ENCODE measurements around the gene KIF1B.
"Not testable (repeated sequence)": the region's sequence is repeated elsewhere in the genome, so short reads cannot be mapped to it uniquely, and the experiment has no call there.

Gene KIF1B

DNA sequence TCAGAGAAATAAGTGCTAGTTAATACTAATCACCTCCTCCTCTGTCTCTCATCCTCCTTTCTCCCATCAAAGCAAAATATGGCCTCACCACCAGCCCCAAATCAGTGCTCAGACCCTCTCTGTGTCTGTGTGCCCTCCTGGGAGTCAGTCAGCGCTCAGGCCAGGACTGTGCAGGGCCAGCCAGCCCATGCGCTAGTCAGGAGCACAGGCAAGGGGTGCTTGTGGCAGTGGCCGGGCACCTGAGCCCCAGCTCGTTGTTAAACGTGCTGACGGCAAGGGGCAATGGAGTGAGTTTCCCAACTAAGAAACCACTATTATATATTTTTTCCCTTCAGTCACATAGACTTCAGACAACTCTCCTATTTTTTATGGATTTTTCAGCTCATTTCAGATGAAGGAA is 169.3 kb downstream of the KIF1B start:
- in situ Hi-C loops (cut with MboI; ENCODE audit: low sequenced_read_pairs) = no loop called here

DNA sequence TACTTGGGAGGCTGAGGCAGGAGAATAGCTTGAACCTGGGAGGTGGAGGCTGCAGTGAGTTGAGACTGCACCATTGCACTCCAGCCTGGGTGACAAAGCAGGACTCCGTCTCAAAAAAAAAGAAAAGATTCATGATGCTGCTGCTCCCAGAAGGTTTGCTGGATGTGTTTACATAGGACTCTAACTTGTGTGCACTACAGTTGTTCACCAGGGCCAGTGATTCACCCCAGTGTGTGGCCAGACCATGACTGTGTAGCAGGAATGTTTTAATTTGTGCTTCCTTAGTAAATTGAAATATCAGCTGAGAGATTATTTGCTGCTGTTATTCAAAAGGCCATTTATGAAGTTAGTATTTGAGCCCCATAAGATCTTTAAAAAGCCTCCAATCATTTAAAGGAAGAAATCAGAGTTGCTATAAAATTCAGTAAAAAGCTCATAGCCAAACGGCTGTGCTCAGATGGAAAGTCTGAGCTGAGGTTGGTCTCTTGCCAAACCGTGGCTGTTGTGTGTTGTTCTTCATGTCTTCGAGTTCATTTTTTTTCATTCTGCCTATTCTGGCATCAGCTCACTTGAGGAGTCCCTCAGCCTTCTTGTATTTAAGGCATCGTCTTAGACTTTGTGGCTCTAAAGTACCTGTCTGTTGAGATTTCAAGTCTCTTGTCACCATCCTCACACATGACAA is 170.4 kb downstream of the KIF1B start:
- in situ Hi-C loops (cut with MboI; ENCODE audit: low sequenced_read_pairs) = no loop called here

DNA sequence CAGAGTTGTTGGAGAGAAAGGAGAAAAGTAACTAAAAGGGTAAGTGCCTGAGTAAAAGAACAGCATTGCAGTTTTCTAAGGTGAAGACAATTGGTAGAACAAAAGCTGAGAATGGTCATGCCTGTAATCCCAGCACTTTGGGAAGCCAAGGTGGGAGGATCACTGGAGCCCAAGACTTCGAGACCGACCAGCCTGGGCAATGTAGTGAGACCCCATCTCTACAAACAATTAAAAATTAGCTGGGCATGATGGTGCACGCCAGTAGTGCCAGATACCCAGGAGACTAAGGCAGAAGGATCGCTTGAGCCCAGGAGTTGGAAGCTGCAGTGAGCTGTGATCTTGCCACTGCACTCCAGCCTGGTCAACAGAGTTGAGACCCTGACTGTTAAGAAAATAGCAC is 173.3 kb downstream of the KIF1B start:
- in situ Hi-C loops (cut with MboI; ENCODE audit: low sequenced_read_pairs) = no loop called here

DNA sequence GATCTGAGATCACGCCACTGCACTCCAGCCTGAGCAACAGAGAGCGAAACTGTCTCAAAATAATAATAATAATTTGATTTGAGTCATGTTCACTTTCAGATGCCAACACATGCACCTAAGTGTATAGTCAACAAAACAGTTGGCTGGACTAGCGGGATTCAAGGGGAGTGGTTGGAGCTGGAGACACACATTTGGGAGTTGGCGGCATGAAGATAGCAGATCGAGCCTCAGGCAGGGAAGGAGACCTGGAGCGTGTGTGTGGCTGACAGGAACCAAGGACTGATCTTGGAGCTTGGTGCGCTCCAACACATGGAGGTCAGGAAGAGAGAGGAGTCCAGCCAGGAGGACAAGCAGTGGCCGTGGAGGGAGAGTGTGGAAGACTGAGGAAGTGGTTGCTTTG is 173.8 kb downstream of the KIF1B start:
- in situ Hi-C loops (cut with MboI; ENCODE audit: low sequenced_read_pairs) = no loop called here

DNA sequence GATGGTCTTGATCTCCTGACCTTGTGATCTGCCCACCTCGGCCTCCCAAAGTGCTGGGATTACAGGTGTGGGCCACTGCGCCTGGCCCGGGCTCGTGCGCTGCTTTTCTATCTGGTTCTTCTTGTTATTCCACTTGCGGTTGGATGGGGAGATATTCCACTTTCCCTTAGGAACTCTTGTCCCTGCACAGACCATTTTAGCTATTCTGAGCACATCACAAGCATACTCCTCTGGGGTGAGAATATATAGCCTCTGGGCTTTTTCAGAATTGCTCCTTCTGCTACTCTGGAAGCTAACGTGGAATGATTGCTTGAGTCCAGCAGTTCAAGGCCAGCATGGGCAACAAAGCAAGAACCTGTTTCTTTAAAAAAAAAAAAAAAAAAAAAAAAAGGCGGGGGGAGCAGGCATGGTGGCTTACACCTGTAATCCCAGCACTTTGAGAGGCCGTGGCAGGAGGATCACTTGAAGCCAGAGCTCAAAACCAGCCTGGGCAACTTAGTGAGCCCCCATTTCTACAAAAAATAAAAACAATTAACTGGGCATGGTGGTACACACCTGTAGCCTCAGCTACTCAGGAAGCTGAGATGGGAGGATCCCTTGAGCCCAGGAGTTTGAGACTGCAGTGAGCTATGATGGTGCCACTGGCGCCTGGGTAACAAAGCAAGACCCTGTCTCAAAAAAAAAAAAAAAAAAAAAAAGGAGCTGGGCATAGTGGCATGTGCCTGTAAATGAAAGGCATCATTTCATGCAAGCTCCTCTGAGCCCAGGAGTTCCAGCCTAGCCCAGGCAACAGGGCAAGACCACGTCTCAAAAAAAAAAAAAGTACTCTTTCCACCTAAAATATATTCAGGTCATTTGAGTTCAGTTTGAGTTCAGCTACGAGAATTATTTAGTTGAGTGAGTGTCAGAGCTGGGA is 176.6 kb downstream of the KIF1B start:
- in situ Hi-C loops (cut with MboI; ENCODE audit: low sequenced_read_pairs) = no loop called here

DNA sequence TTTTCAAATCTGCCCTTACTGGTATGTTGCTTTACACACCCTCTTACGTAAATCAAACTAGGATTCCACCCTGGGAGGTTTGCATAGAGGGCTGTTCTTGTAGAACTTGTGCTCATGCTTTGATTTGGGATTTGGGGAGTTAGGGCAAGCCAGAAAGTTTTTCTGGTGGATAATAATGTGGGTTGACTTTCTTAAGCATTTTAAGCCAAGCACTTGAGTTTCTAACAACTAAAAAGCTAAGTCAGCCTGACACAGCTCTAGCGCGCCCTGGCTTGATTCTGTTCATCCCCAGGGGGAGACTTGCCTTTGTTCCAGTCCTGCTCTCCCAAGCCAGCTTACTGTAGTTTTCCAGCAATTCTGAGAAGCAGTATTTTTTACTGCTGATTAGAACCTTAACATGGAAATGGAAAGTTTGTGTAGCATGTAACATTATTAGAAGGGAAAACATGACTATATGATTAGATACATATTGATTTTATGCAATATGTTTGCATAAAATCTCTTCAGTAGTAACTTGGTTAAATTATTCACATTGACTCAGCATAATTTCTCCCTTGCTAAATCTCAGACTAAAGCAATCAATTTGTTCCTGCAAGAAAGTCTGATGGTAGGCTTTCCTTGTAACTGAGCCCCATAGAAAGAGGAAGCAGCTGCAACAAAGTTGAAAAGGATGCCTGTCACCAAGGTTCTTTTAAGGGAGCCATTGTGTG is 177.5 kb downstream of the KIF1B start:
- in situ Hi-C loops (cut with MboI; ENCODE audit: low sequenced_read_pairs) = no loop called here

DNA sequence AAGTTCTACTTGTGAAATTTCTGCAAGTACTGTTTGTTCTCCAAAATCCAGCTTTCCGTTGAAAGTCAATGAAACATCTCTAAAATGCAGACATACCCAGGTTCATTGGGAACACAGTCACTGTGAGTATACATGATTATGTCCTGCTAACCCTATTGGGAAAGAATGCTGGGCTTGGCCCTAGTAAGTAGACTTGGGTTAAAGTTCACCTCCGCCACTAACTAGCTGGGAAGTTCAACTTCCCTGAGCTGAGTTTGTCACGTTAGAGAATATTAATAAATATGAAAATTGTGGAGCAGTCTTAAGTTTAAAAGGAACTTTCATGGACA is 178.0 kb downstream of the KIF1B start:
- in situ Hi-C loops (cut with MboI; ENCODE audit: low sequenced_read_pairs) = no loop called here

DNA sequence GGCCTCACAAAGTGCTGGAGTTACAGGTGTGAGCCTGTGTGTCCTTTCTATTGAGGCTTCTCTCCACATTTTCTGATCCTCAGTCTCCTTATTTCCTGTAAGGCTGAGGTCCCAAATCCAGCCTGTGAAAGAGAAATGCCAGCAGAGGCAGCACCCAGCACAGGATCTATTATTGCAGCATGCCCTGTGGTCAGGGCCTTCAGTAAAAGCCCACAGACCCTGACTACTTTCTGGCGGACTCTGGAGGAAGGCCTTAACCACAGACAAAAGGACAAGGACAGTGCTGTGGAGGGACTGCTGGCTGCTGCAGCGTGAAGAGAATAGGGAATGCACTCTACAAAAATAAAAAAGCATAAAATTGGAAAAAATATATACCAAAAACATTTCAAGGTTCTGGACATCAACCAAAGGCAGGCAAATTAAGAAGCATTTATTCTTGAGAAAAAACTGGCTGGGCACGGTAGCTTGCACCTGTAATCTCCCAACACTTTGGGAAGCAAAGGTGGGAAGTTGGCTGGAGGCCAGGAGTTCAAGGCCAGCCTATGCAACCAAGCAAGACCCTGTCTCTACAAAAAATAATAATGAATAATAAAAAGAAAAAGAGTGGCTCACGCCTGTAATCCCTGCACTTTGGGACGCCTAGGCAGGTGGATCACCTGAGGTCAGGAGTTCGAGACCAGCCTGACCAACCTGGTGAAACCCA is 179.1 kb downstream of the KIF1B start:
- in situ Hi-C loops (cut with MboI; ENCODE audit: low sequenced_read_pairs) = no loop called here

DNA sequence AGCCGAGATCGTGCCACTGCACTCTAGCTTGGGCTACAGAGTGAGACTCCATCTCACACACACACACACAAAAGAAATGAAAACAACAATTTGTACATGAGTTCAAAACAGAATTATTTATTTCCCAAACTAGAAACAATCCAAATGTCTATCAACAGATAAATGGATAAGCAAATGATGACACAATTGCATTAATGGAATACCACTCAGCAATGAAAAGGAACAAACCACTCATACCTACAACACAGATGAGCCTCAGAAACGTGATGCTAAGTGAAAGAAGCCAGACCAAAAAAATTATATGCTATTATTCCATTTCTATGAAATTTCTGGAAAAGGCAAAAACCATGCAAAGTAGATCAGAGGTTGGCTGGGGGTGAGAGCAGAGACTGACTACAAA is 186.5 kb downstream of the KIF1B start:
- in situ Hi-C loops (cut with MboI; ENCODE audit: low sequenced_read_pairs) = no loop called here

DNA sequence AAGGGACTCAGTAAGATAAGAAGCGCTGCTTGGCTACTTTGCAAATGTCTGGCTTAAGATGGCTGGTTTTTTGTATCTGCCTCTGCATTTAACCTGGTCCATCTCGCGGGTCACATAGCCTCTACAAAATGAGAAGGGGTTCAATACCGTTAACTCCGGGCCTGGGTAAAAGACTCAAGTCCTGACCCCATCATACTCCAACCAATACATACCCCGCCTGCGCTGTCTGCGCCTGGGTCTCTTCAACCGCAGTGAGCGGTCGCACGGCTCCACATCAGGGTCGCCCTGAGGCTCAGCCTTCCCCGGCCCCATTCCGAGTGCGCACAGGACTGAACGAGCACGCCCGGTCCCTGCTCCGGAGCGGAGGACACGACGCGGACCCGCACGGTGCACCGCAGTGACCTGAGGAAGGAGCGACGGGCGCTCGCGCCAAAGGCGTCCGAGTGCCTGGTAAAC is 187.9 kb downstream of the KIF1B start:
- in situ Hi-C loops (cut with MboI; ENCODE audit: low sequenced_read_pairs) = no loop called here

DNA sequence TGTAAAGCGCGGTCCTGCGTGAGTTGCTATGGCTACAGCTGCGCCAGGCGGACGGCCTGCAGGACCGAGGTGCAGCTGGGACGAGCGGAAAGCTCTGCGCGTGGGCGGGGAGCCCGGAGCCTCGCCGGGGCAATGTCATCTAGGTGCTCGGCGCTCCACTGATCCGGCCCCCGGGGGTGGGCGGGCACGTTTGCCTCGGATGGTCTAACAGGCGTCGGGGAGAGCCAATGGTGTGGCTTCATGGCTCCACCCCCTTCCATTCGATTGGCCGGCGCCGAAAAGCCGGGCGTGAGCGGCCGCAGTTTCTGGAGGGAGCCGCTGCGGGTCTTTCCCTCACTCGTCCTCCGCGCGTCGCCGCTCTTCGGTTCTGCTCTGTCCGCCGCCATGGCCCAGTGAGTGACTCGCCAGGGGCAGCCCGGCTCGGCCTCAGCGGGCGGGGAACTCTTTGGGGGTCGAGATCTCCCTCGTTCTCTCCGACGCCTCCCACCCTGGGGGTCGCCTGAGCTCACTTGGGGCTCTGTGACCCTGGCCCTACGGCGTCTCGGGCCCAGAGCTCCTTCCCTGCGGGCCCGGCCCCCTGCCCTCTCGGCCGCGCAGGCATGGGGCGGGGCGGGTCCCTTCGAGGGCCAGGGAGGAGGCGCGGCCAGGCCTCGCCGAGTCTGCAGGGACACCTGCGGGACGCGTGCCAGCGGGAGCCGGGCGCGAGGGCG is 188.5 kb downstream of the KIF1B start, which contains the start of gene PGD:
Gene PGD (plus strand): TSS at position 331 of the 710 bp plus-strand sequence. CDS start 54 bp downstream, at position 385.
- in situ Hi-C loops (cut with MboI; ENCODE audit: low sequenced_read_pairs) = no loop called here

DNA sequence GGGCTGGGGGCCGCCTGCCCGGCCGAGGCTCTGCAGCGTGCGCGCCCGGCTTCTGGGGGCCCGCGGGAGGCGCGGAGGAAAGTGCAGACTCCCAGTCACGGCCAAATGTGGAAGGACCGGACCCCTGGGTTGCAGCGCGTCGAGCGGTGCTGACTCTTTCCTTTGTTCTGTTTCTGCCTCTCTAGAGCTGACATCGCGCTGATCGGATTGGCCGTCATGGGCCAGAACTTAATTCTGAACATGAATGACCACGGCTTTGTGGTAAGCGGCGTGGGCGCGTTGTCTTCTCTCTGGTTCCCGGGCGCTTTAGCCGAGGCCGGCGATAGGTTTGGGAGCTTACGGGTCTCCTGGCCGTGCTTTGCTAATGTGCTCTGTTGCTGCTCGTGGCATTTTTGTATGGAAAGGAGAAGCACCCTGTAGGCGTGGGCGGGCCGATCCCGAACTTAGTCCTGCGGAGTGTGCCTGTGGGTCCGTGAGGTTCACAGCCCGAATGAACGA is 189.1 kb downstream of the KIF1B start:
- in situ Hi-C loops (cut with MboI; ENCODE audit: low sequenced_read_pairs) = no loop called here

DNA sequence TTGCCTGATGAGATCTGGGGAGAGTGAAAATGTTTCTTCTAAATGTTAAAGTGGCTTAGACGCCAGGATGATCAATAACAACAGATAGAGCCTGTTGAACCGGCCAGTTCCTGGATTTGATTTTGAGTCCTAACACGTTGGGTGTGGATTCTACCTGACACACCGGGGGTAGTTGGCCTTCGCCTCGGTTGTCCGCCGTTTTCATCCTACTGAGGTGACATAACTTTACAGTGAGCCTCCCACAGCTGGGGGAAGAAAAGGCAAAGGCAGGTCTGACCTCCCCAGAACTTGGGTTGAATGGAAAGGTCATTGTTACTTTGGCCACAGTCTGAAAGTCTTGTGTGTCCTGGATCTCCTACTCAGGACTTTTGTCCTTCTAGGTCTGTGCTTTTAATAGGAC is 189.6 kb downstream of the KIF1B start:
- in situ Hi-C loops (cut with MboI; ENCODE audit: low sequenced_read_pairs) = no loop called here

DNA sequence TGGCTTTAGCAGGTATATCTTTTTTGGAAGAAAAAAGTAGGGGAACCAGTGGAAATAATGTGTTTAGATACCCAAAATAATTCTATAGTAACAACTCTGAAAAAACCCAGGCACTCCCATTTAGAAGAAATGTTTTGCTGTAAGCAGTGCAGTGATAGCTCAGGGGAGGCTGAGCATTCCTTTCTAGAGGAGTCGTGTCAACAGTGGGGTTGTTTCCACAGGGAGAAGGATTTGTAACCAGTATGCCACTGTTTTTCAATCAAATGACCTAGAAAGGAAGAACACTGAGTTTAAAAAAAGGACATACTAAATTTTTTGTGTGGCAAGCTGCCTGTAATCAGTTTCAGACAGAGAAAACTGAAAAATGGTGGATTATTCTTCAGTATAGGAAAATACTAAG is 190.9 kb downstream of the KIF1B start:
- in situ Hi-C loops (cut with MboI; ENCODE audit: low sequenced_read_pairs) = no loop called here

DNA sequence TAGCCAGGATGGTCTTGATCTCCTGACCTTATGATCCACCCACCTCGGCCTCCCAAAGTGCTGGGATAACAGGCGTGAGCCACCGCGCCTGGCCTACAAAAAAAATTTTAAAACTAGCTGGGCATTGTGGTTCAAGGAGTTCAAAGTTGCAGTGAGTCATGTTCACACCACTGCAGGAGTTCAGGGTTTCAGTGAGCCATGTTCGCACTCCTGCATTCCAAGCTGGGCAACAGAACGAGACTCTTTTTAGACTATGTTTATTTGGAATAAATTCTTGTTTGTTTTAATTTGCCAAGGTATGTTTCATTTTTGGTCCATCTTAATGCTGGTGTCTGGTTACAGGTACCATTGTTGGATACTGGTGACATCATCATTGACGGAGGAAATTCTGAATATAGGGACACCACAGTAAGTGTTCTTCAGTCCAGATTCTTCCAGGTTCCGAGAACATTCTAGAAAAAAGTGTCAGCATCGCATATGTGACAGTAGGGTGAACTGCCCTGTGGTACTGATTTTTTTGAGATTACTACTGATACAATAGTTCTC is 192.4 kb downstream of the KIF1B start:
- in situ Hi-C loops (cut with MboI; ENCODE audit: low sequenced_read_pairs) = no loop called here

DNA sequence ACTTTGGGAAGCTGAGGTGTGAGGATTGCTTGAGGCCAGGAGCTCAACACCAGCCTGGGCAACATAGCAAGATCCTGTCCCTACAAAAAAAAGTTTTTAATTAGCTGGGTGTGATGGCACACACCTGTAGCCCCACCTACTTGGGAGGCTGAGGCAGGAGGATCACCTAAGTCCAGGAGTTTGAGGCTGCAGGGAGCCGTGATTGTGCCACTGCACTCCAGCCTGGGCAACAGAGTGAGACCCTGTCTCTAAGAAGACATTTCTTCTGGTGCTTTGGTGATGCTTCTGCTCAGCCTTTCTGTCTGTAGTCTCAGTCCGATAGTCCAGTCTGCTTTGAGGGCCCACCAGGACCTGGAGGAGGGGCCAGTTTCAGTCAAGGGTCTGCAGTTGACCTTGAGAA is 196.8 kb downstream of the KIF1B start:
- in situ Hi-C loops (cut with MboI; ENCODE audit: low sequenced_read_pairs) = no loop called here

DNA sequence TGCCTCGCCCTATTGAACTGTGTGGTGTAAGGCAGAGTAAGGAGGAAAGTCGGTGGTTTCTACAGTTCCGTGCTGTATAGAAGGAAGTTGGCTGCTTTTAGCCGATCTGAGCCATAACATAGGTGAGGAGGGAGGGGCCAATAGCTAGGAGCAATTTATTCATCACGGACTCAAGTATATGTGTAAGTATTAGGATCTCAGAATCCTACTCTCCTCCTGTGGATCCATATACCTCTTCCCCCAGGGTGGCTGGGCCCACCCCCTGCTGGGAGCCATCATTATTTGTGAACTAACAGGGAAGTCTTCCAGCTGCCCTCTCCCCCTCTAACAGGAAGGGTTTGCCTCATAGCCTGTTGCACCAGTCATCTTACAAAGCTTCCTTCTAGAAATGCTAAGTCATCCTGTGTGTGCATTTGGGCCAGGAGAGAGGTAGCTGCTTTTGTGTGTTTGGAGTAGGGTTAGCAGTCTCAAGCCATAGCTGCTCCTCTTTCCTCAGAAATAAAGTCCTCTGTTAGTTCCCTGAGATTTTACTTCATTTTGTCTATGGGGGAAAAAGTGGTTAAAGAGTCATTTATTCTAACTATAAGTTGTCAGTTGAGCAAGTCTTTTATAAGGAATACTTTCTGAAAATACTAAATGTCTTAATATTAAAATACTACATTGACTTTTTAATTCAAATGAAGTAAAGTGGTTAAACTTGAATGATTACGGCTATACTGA is 205.0 kb downstream of the KIF1B start:
- in situ Hi-C loops (cut with MboI; ENCODE audit: low sequenced_read_pairs) = no loop called here

DNA sequence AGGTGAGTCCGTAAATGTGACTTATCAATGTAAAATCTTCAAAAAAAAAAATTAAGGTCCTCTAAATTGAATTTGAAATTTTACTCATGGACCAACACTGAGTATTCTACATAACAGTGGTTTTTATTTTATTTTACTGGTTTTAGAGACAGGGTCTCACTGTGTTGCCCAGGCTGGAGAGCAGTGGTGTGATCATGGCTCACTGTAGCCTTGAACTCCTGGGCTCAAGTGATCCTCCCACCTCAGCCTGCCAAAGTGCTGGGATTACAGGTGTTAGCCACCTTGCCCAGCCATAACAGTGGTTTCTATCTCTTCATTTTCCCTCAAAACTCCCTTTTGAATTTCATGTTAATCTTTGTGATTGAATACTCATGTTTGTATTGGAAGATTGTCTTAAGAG is 205.6 kb downstream of the KIF1B start:
- in situ Hi-C loops (cut with MboI; ENCODE audit: low sequenced_read_pairs) = not testable (repeated sequence)

DNA sequence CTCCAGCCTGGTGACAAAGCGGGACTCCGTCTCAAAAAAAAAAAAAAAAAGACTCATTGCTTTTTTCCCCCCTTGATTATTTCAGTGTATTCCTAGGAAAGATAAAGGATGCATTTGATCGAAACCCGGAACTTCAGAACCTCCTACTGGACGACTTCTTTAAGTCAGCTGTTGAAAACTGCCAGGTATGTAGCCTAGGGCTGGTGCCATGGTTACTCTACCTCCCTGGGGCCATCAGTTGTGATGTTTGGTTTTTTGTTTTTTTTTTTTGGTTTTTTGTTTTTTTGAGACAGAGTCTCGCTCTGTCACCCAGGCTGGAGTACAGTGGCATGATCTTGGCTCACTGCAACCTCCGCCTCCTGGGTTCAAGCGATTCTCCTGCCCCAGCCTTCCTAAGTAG is 208.4 kb downstream of the KIF1B start:
- in situ Hi-C loops (cut with MboI; ENCODE audit: low sequenced_read_pairs) = not testable (repeated sequence)
